Endothelial cell of umbilical vein (primary cell): ENCODE results near the gene TBCE. TPM values are rescaled to one million over a fixed set of nuclear protein-coding genes. Genes with fewer than 3 reads are reported as not detected.

Experiments
- BruUV-seq: library from RNA; stranded (reverse); fragments of 400-500 nt; replicated peaks from 2 replicates; lab custom pipeline; 2021; lab: Mats Ljungman, UMichigan
- CTCF ChIA-PET: fragments of 300-600, 350-600 bp; sonication (Branson Sonifier 250); formaldehyde crosslinking; loops from one replicate; lab custom pipeline; 2021; ENCODE audit warnings: antibody characterized with exemption, inconsistent platforms; lab: Charles Lee
- POLR2A ChIA-PET: fragments of 300-600, 350-600 bp; sonication (Branson Sonifier 250); formaldehyde crosslinking; loops from one replicate; lab custom pipeline; 2021; ENCODE audit warnings: antibody characterized with exemption, inconsistent platforms; lab: Charles Lee
- DNase-seq: peaks from one replicate; pipeline ENCODE4 v3.0.0-alpha.2; 2011; ENCODE audit warnings: low read depth, low spot score
- FAIRE-seq: peaks from 2 replicates; lab custom pipeline; 2011; peaks lifted over from hg19 to GRCh38; lab: Jason Lieb, UNC
- H2AFZ ChIP-seq: 2 replicates; pipeline ENCODE4 v1.6.0; 2012; ENCODE audit warnings: low read depth, low read length, control low read depth, inconsistent platforms
- H3K27ac ChIP-seq: 2 replicates; pipeline ENCODE4 v1.5.1; 2011; ENCODE audit warnings: low read depth, mild to moderate bottlenecking, control low read depth, low read length, moderate library complexity; ENCODE audit not compliant: insufficient read depth
- H3K27me3 ChIP-seq, 2 experiments: 2 replicates each; pipeline versions ENCODE4 v1.6.0 to v1.6.1; 2011; ENCODE audit warnings: low read length in 2 of 2, mixed read lengths in 1 of 2; ENCODE audit not compliant: control insufficient read depth in 2 of 2, insufficient read depth in 2 of 2
- H3K36me3 ChIP-seq, 2 experiments: 2 replicates in 1 of 2; 3 replicates in 1 of 2; pipeline ENCODE4 v1.5.1; 2011; ENCODE audit warnings: low read length in 2 of 2, mild to moderate bottlenecking in 1 of 2, moderate library complexity in 1 of 2; ENCODE audit not compliant: control insufficient read depth in 2 of 2, insufficient read depth in 2 of 2; ENCODE audit errors: extremely low read depth in 1 of 2
- H3K4me1 ChIP-seq: 3 replicates; pipeline ENCODE4 v1.5.1; 2011; ENCODE audit warnings: mild to moderate bottlenecking, low read length; ENCODE audit not compliant: control insufficient read depth, insufficient read depth; ENCODE audit errors: extremely low read depth
- H3K4me2 ChIP-seq: 2 replicates; pipeline ENCODE4 v1.6.1; 2011; ENCODE audit warnings: low read length, control low read depth, mixed read lengths; ENCODE audit not compliant: insufficient read depth
- H3K4me3 ChIP-seq, 3 experiments: fragments of 200-600 bp in 1 of 3; sonication (generic), shearing (Covaris generic) in 1 of 3; replicated peaks in 1 of 3; 2 replicates each; pipeline ENCODE4 v1.5.1; 2011 to 2016; ENCODE audit warnings: control low read depth in 3 of 3, low read length in 3 of 3, mild to moderate bottlenecking in 2 of 3, inconsistent platforms in 1 of 3, low read depth in 1 of 3, moderate library complexity in 1 of 3; ENCODE audit not compliant: insufficient read depth in 1 of 3
- H3K79me2 ChIP-seq: 2 replicates; pipeline ENCODE4 v1.6.0; 2012; ENCODE audit warnings: low read length, inconsistent platforms; ENCODE audit not compliant: control insufficient read depth, insufficient read depth
- H3K9ac ChIP-seq: replicated peaks from 2 replicates; pipeline ENCODE3; 2011; ENCODE audit warnings: low read length, control low read depth; ENCODE audit not compliant: insufficient read depth; ENCODE audit errors: extremely low read depth
- H3K9me1 ChIP-seq: replicated peaks from 3 replicates; pipeline ENCODE4 v1.6.0; 2011; ENCODE audit warnings: mild to moderate bottlenecking, low read length; ENCODE audit not compliant: control insufficient read depth, insufficient read depth; ENCODE audit errors: extremely low read depth
- H3K9me3 ChIP-seq: replicated peaks from 2 replicates; pipeline ENCODE4 v1.5.1; 2012; ENCODE audit warnings: low read length, inconsistent platforms; ENCODE audit not compliant: control insufficient read depth, insufficient read depth
- H4K20me1 ChIP-seq: replicated peaks from 2 replicates; pipeline ENCODE3; 2011; ENCODE audit warnings: mild to moderate bottlenecking, low read length; ENCODE audit not compliant: control insufficient read depth, insufficient read depth; ENCODE audit errors: extremely low read depth
- CTCF ChIP-seq, 2 donors: IDR thresholded peaks; 1 replicate in 1 of 2; 2 replicates in 1 of 2; pipeline ENCODE4 v1.5.1; 2011; ENCODE audit warnings: low read length in 2 of 2, mild to moderate bottlenecking in 2 of 2, moderate library complexity in 2 of 2, control low read depth in 1 of 2, inconsistent platforms in 1 of 2, low read depth in 1 of 2; ENCODE audit not compliant: insufficient read depth in 1 of 2; ENCODE audit errors: extremely low read depth in 1 of 2
- EZH2 ChIP-seq: IDR thresholded peaks from 2 replicates; pipeline ENCODE4 v1.6.1; 2012; ENCODE audit warnings: borderline replicate concordance, low read depth, mild to moderate bottlenecking, moderate library complexity, low read length, inconsistent platforms; ENCODE audit not compliant: severe bottlenecking
- FOS ChIP-seq: IDR thresholded peaks from 2 replicates; pipeline ENCODE4 v1.6.1; 2011; ENCODE audit warnings: mild to moderate bottlenecking, low read length, moderate library complexity, borderline replicate concordance; ENCODE audit not compliant: insufficient read depth
- GATA2 ChIP-seq: IDR thresholded peaks from 2 replicates; pipeline ENCODE4 v1.7.0; 2011; ENCODE audit warnings: low read depth, mild to moderate bottlenecking, moderate library complexity, mixed read lengths, low read length; ENCODE audit not compliant: insufficient read length, insufficient read depth
- JUN ChIP-seq: IDR thresholded peaks from 2 replicates; pipeline ENCODE4 v1.6.1; 2011; ENCODE audit warnings: borderline replicate concordance, low read depth; ENCODE audit not compliant: insufficient read length, insufficient read depth
- MAX ChIP-seq: IDR thresholded peaks from 2 replicates; pipeline ENCODE4 v1.6.1; 2011; ENCODE audit not compliant: insufficient read depth, insufficient read length
- MYC ChIP-seq: IDR thresholded peaks from one replicate; pipeline ENCODE4 v1.6.1; 2011; ENCODE audit warnings: mild to moderate bottlenecking, low read depth, low read length
- POLR2A ChIP-seq: IDR thresholded peaks from 2 replicates; pipeline ENCODE4 v1.6.1; 2012; ENCODE audit warnings: low read depth, mild to moderate bottlenecking, control low read depth, low read length
- POLR2AphosphoS5 ChIP-seq: IDR thresholded peaks from 2 replicates; pipeline ENCODE4 v1.6.1; 2012; ENCODE audit warnings: low read depth, mild to moderate bottlenecking, control low read depth, low read length, moderate library complexity; ENCODE audit not compliant: insufficient read depth
- dilution Hi-C: fragments of 300-500 bp; cut with MboI; formaldehyde crosslinking; loops from one replicate; pipeline ENCODE4 v1.15.0; 2019; ENCODE audit warnings: low sequenced_read_pairs; ENCODE audit not compliant: extremely low pct_ligation_motif_present
- intact Hi-C: fragments of 100-400 bp; cut with micrococcal nuclease; formaldehyde crosslinking; loops from one replicate; pipeline ENCODE4 v1.10.0; 2022
- polyA plus RNA-seq, 4 experiments: library from polyadenylated mRNA; depleted of rRNA in 3 of 4; stranded (reverse) in 3 of 4; unstranded in 1 of 4; fragments of >200 nt; gene quantifications; 2 replicates each; pipeline versions ENCODE4 v1.2.1 to v1.2.3, GENCODE V29; 2011 to 2012; ENCODE audit warnings: missing spikeins in 1 of 4
- total RNA-seq: library from RNA; stranded (reverse); gene quantifications from 2 replicates; pipeline ENCODE4 v1.2.3, GENCODE V29; 2021

Gene TBCE
- total and polyA plus RNA-seq, 2 donors (not counting 3 experiments of a cell fraction or from before 2014, with no cell fraction given), result 13.7 to 32.6 TPM

- Histone ChIP-seq H3K9me1 (no peaks in the 10 kb centered on the region), H3K36me3 (no peaks in the 10 kb centered on the region), H3K79me2 (peaks cover 22% of the 10 kb centered on the region), H3K9ac (no peak overlapping the region), H3K4me2 (no peak overlapping the region), H2AFZ (no peak overlapping the region), H3K27me3 (no peaks in the 10 kb centered on the region), H3K9me3 (no peaks in the 10 kb centered on the region), H3K4me3 (no peak overlapping the region), H3K4me1 (no peaks in the 10 kb centered on the region), H3K27ac (no peak overlapping the region), H4K20me1 (no peaks in the 10 kb centered on the region)
- DNase-seq (peak; percentile 26), FAIRE-seq (peak; percentile 57)
- dilution Hi-C loops (no loop called here), intact Hi-C loops (no loop called here)
- ChIA-PET CTCF (interaction anchor here (3.6 kb wide), 1 partner anchor 14 kb away, joined by 21 read pairs; no protein-coding TSS in a partner anchor), POLR2A (no interaction called here)
- BruUV-seq, result no TSS peak
- no peak for TF ChIP-seq EZH2
- no peak for TF ChIP-seq MYC
- no peak for TF ChIP-seq CTCF (IDR thresholded peaks at IDR 0.05; ENCODE audit: extremely low read depth in 1 of 2, insufficient read depth in 1 of 2, low read depth in 1 of 2, low read length in 2 of 2)
- TF ChIP-seq POLR2A, result no peak
These were observed 35.4 kb downstream of the TBCE start for GRCh38 chr1:235402457-235403200.

GRCh38 chr1:235403593-235403992, 36.4 kb downstream of the TBCE start:
- BruUV-seq, result no TSS peak
- FAIRE-seq (no peak), DNase-seq (no peak)
- POLR2A ChIA-PET, result no interaction called here
- Histone ChIP-seq H4K20me1 (no peaks in the 10 kb centered on the region), H2AFZ (no peak overlapping the region), H3K9ac (no peak overlapping the region), H3K9me1 (no peaks in the 10 kb centered on the region), H3K9me3 (no peaks in the 10 kb centered on the region), H3K4me1 (no peaks in the 10 kb centered on the region), H3K4me2 (no peak overlapping the region), H3K27ac (no peak overlapping the region), H3K4me3 (no peak overlapping the region), H3K27me3 (no peaks in the 10 kb centered on the region), H3K79me2 (peaks cover 15% of the 10 kb centered on the region), H3K36me3 (no peaks in the 10 kb centered on the region)
- TF ChIP-seq GATA2 (no peak), MAX (no peak), POLR2A (no peak), POLR2AphosphoS5 (no peak), FOS (no peak), JUN (no peak), EZH2 (no peak), CTCF (IDR thresholded peaks at IDR 0.05; ENCODE audit: extremely low read depth in 1 of 2, insufficient read depth in 1 of 2, low read depth in 1 of 2, low read length in 2 of 2) (no peak), MYC (no peak)
- dilution Hi-C loops (no loop called here), intact Hi-C loops (no loop called here)
- CTCF ChIA-PET, result interaction anchor here (3.6 kb wide), 1 partner anchor 13 kb away, joined by 21 read pairs; no protein-coding TSS in a partner anchor
